ENCODE results near the gene EPHA4. TPM values are rescaled to one million over a fixed set of nuclear protein-coding genes. Genes with fewer than 3 reads are reported as not detected.

EPHA4 gene
- total and polyA plus RNA-seq, 2 of the 4 experiments (the other 2 are of a cell fraction) = 36.9 to 132 TPM

DNA sequence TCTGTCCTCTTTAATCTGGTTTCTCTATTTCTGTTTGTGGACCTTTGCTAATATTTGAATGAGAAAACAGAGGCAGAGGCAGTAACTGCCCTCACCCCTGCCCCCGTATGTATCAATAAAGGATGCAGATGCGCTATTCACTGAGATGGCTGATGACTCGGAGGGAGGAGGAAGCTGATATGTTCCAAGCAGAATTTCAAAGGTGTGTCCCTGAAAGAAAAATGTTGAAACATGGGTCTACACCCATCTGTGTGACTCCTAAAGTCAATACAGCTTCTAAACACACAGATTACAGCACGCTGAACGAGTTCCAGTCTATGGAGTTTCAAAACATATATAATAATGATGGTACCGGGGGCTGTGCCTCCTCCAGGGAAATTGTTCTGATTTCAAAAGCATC, 38.8 kb downstream of the EPHA4 start:
- DNase-seq (no peak), ATAC-seq (ENCODE audit: low read depth) (no peak)
- H4K5ac ChIP-seq (ENCODE audit: low read depth, low read length) = no peak overlapping the region
- no peaks in the 10 kb centered on the region for H3K36me3 ChIP-seq (ENCODE audit: control insufficient read depth, insufficient read depth, low read length)
- in situ Hi-C loops (cut with MboI; ENCODE audit: low sequenced_read_pairs) = no loop called here
- intact Hi-C loops (cut with micrococcal nuclease) = no loop called here
- H3K14ac ChIP-seq (replicated peaks; ENCODE audit: low read depth, low read length) = no peak overlapping the region
- no peak overlapping the region for H3K4me3 ChIP-seq (ENCODE audit: insufficient read depth, low read depth, low read length)
- H2AK9ac ChIP-seq (replicated peaks; ENCODE audit: low read depth, low read length, poor library complexity) = no peak overlapping the region
- H2AK5ac ChIP-seq (ENCODE audit: low read depth, low read length) = no peak overlapping the region
- no peak overlapping the region for H2BK15ac ChIP-seq (ENCODE audit: low read depth, low read length)
- peaks cover 16 to 22% of the 10 kb centered on the region in 2 experiments for H3K79me1 ChIP-seq (ENCODE audit: low read depth in 1 of 2, low read length in 2 of 2)
- no peak overlapping the region for H2BK120ac ChIP-seq (ENCODE audit: low read depth, low read length)
- dilution Hi-C loops (cut with HindIII; ENCODE audit: low sequenced_read_pairs, unreplicated experiment) = no loop called here
- no peak overlapping the region for H4K8ac ChIP-seq (ENCODE audit: low read depth in 2 of 2, low read length in 2 of 2)
- no peak overlapping the region for H2AFZ ChIP-seq (replicated peaks; ENCODE audit: low read length, poor library complexity)
- no peak overlapping the region for H3K23ac ChIP-seq (ENCODE audit: low read depth, low read length)
- ChIA-PET CTCF (no interaction called here), POLR2A (ENCODE audit: unreplicated experiment) (no interaction called here)
- no CpG with 5 or more reads among the region's 6 CpGs for WGBS, 2 experiments (ENCODE audit: extremely low coverage in 2 of 2, insufficient read length in 1 of 2)
- H4K20me1 ChIP-seq (ENCODE audit: insufficient read depth, low read length) = no peaks in the 10 kb centered on the region
- H3K27ac ChIP-seq (ENCODE audit: insufficient read depth, low read length) = no peak overlapping the region
- no peak overlapping the region for H2BK5ac ChIP-seq (ENCODE audit: low read depth, low read length, poor library complexity, severe bottlenecking)
- H3K18ac ChIP-seq (ENCODE audit: low read depth, low read length) = no peak overlapping the region
- no peak overlapping the region for H4K91ac ChIP-seq (ENCODE audit: insufficient read depth, low read depth, low read length)
- no TSS peak for BruUV-seq (replicated peaks)
- no peak overlapping the region for H3K56ac ChIP-seq (ENCODE audit: extremely low read depth, insufficient read depth, low read length)
- TF ChIP-seq MXI1 (IDR thresholded peaks at IDR 0.05; ENCODE audit: borderline replicate concordance, low read depth, low read length) (no peak), SMC3 (IDR thresholded peaks at IDR 0.05; ENCODE audit: low read depth, low read length) (no peak)
- TF ChIP-seq, protein P1, sequence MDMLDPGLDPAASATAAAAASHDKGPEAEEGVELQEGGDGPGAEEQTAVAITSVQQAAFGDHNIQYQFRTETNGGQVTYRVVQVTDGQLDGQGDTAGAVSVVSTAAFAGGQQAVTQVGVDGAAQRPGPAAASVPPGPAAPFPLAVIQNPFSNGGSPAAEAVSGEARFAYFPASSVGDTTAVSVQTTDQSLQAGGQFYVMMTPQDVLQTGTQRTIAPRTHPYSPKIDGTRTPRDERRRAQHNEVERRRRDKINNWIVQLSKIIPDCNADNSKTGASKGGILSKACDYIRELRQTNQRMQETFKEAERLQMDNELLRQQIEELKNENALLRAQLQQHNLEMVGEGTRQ (IDR thresholded peaks at IDR 0.05; ENCODE audit: low read depth, low read length) = no peak
- no peaks in the 10 kb centered on the region for H3K27me3 ChIP-seq (ENCODE audit: control insufficient read depth, insufficient read depth, low read length)
- H3K4ac ChIP-seq (ENCODE audit: low read depth, low read length) = no peak overlapping the region
- no peak overlapping the region for H3K9ac ChIP-seq (ENCODE audit: low read depth, low read length)
- H3K4me2 ChIP-seq (ENCODE audit: low read depth, low read length) = no peak overlapping the region
- H2BK20ac ChIP-seq (ENCODE audit: low read depth, low read length) = no peak overlapping the region
- H3K4me1 ChIP-seq (ENCODE audit: control insufficient read depth, insufficient read depth, low read length) = peaks cover 16% of the 10 kb centered on the region
- H3K9me3 ChIP-seq (ENCODE audit: control insufficient read depth, insufficient read depth, low read length) = no peaks in the 10 kb centered on the region
- peaks cover 6% of the 10 kb centered on the region for H3K9me1 ChIP-seq (ENCODE audit: insufficient read depth, low read length)
